MM.1S (cell line): ENCODE measurements around the gene PTGDR.

Experiments
- EZH2 ChIP-seq: fragments of 300-600 bp; sonication (generic); optimal IDR thresholded peaks from 2 replicates; pipeline ENCODE3; 2017; ENCODE audit warnings: low read depth, mild to moderate bottlenecking, antibody characterized with exemption, low read length, mixed read lengths
- TF ChIP-seq, protein P1 (sequence below): fragments of 300-600 bp; sonication (generic); IDR thresholded peaks from 2 replicates; pipeline ENCODE4 v1.5.1; 2016; ENCODE audit warnings: antibody characterized with exemption, low read length, mixed read lengths

DNA sequence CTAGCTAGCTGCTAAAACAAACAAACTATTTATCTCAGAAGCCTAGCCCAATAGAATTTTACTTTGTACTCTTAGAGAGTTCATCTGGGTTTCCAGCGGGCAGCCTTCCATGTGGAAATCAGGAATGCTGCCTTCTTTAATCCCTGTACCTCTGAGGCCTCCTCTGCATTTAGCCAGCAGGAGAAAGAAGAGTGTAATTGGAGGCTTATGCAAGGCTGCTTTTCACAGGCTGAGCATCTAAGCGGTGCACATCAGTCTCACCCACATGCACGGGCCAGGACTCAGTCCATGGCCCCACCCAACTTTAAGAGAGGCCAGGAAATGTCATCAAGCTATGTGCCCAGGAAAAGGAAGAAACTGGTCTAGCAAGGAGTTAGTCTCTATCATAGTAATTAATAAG, 14.0 kb upstream of the PTGDR start:
- TF ChIP-seq, protein P1, sequence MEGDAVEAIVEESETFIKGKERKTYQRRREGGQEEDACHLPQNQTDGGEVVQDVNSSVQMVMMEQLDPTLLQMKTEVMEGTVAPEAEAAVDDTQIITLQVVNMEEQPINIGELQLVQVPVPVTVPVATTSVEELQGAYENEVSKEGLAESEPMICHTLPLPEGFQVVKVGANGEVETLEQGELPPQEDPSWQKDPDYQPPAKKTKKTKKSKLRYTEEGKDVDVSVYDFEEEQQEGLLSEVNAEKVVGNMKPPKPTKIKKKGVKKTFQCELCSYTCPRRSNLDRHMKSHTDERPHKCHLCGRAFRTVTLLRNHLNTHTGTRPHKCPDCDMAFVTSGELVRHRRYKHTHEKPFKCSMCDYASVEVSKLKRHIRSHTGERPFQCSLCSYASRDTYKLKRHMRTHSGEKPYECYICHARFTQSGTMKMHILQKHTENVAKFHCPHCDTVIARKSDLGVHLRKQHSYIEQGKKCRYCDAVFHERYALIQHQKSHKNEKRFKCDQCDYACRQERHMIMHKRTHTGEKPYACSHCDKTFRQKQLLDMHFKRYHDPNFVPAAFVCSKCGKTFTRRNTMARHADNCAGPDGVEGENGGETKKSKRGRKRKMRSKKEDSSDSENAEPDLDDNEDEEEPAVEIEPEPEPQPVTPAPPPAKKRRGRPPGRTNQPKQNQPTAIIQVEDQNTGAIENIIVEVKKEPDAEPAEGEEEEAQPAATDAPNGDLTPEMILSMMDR = no peak
- TF ChIP-seq EZH2 = no peak
